PFSK-1 (cell line): ENCODE results near the gene LSAMP.

Source experiments
- POLR2AphosphoS5 ChIP-seq: IDR thresholded peaks from 2 replicates; pipeline ENCODE4 v1.6.1; 2012; ENCODE audit warnings: low read depth, mild to moderate bottlenecking, control low read depth, low read length, moderate library complexity
- SIN3A ChIP-seq: IDR thresholded peaks from 2 replicates; pipeline ENCODE4 v1.6.1; 2012; ENCODE audit warnings: mild to moderate bottlenecking, low read length, moderate library complexity, borderline replicate concordance; ENCODE audit not compliant: insufficient read depth
- TAF1 ChIP-seq: IDR thresholded peaks from 2 replicates; pipeline ENCODE4 v1.6.1; 2012; ENCODE audit warnings: low read length, control low read depth, borderline replicate concordance; ENCODE audit not compliant: insufficient read depth

- TF ChIP-seq POLR2AphosphoS5: no peak
- no peak for TF ChIP-seq SIN3A
- no peak for TF ChIP-seq TAF1
These were observed 523.6 kb downstream of the LSAMP start for GRCh38 chr3:115921711-115922110.
